ENCODE data around the gene NEURL4. TPM values are rescaled to one million over a fixed set of nuclear protein-coding genes. Genes with fewer than 3 reads are reported as not detected.

NEURL4 gene
- total RNA-seq, 8 experiments from 2014 or later = 11.4 to 44.6 (median 27.1) TPM

- Histone ChIP-seq H3K4me3 (no peak overlapping the region), H3K27ac (no peak overlapping the region), H3K4me1 (replicated peaks in 1 of 2) (peaks cover 0 to 8% of the 10 kb centered on the region in 2 donors)
- in situ Hi-C loops (cut with MboI; ENCODE audit: low pct_unique_long_range_greater_than_20kb in 2 of 9, low sequenced_read_pairs in 9 of 9, unreplicated experiment in 9 of 9) = loop anchor here in 1 of 9 experiments (25.0 kb wide), 1 partner anchor 246 kb away; the partner anchor contains the start of genes SLC16A11 and SLC16A13
- ATAC-seq (replicated peaks in 6 of 8) = no peak
- WGBS, 10 experiments = 87 to 93% (median 93%) methylated on average over 3 to 11 of the region's 18 CpGs; no CpG with 5 or more reads in 7 of the 10 experiments
Measured at GRCh38 chr17:7283471-7284216, 45.5 kb downstream of the NEURL4 start.

- peaks cover 0 to 8% of the 10 kb centered on the region in 2 donors for H3K4me1 ChIP-seq (replicated peaks in 1 of 2)
- 50 to 100% (median 80%) methylated on average over 1 to 4 of the region's 6 CpGs; no CpG with 5 or more reads in 1 of the 10 experiments for WGBS, 10 experiments
- no peak overlapping the region for H3K27ac ChIP-seq
- peak overlapping the region in 2 of 5 donors; percentile 38 to 44 for H3K4me3 ChIP-seq
- in situ Hi-C loops (cut with MboI; ENCODE audit: low pct_unique_long_range_greater_than_20kb in 2 of 9, low sequenced_read_pairs in 9 of 9, unreplicated experiment in 9 of 9) = loop anchor here in 1 of 9 experiments (25.0 kb wide), 1 partner anchor 246 kb away; the partner anchor contains the start of genes SLC16A11 and SLC16A13
- peak in 1 of 8 experiments; percentile 6 for ATAC-seq (replicated peaks in 6 of 8)
Measured at GRCh38 chr17:7282752-7283321, 46.3 kb downstream of the NEURL4 start.

GRCh38 chr17:7281953-7282751 is 47.0 kb downstream of the NEURL4 start:
- Histone ChIP-seq H3K4me1 (replicated peaks in 1 of 2) (peaks cover 0 to 8% of the 10 kb centered on the region in 2 donors), H3K27ac (no peak overlapping the region), H3K4me3 (peak overlapping the region; percentile 26 to 44 (median 38))
- in situ Hi-C loops (cut with MboI; ENCODE audit: low pct_unique_long_range_greater_than_20kb in 2 of 9, low sequenced_read_pairs in 9 of 9, unreplicated experiment in 9 of 9) = loop anchor here in 1 of 9 experiments (25.0 kb wide), 1 partner anchor 245 kb away; the partner anchor contains the start of genes SLC16A11 and SLC16A13
- 0 to 20% (median 4%) methylated on average over 1 to 4 of the region's 43 CpGs; no CpG with 5 or more reads in 7 of the 10 experiments for WGBS, 10 experiments
- ATAC-seq (replicated peaks in 6 of 8) = peak in 5 of 8 experiments; percentile 7 to 40 (median 33)

GRCh38 chr17:7281074-7281952 is 47.8 kb downstream of the NEURL4 start, which contains the start of gene SLC2A4:
TSS of gene SLC2A4 (plus strand) at chr17:7281718. CDS start at chr17:7281935, 217 bp downstream.
- in situ Hi-C loops (cut with MboI; ENCODE audit: low pct_unique_long_range_greater_than_20kb in 2 of 9, low sequenced_read_pairs in 9 of 9, unreplicated experiment in 9 of 9) = loop anchor here in 1 of 9 experiments (25.0 kb wide), 1 partner anchor 244 kb away; the partner anchor contains the start of genes SLC16A11 and SLC16A13
- H3K4me1 ChIP-seq (replicated peaks in 1 of 2) = peaks cover 0 to 8% of the 10 kb centered on the region in 2 donors
- H3K27ac ChIP-seq = no peak within 1 kb of the TSS
- H3K4me3 ChIP-seq = peak within 1 kb of the TSS; percentile 26 to 44 (median 38)
- peak; percentile 69 to 86 (median 82) for ATAC-seq (replicated peaks in 6 of 8)
- WGBS, 10 experiments = 0% methylated on average over 2 to 18 of the region's 71 CpGs; no CpG with 5 or more reads in 6 of the 10 experiments

- Histone ChIP-seq H3K27ac (no peak overlapping the region), H3K4me1 (replicated peaks in 1 of 2) (peaks cover 0 to 8% of the 10 kb centered on the region in 2 donors), H3K4me3 (peak overlapping the region in 4 of 5 donors; percentile 9 to 44 (median 38))
- ATAC-seq (replicated peaks in 6 of 8) = peak; percentile 60 to 80 (median 71)
- 0 to 3% (median 0%) methylated on average over 2 to 24 of the region's 29 CpGs; no CpG with 5 or more reads in 4 of the 10 experiments for WGBS, 10 experiments
- in situ Hi-C loops (cut with MboI; ENCODE audit: low pct_unique_long_range_greater_than_20kb in 2 of 9, low sequenced_read_pairs in 9 of 9, unreplicated experiment in 9 of 9) = loop anchor here in 1 of 9 experiments (25.0 kb wide), 1 partner anchor 243 kb away; the partner anchor contains the start of genes SLC16A11 and SLC16A13
Measured at GRCh38 chr17:7280519-7281073, 48.5 kb downstream of the NEURL4 start.

GRCh38 chr17:7279448-7279847 is 49.7 kb downstream of the NEURL4 start:
- Histone ChIP-seq H3K4me1 (replicated peaks in 1 of 2) (peaks cover 0 to 8% of the 10 kb centered on the region in 2 donors), H3K27ac (no peak overlapping the region), H3K4me3 (no peak overlapping the region)
- ATAC-seq (replicated peaks in 6 of 8) = no peak
- in situ Hi-C loops (cut with MboI; ENCODE audit: low pct_unique_long_range_greater_than_20kb in 2 of 9, low sequenced_read_pairs in 9 of 9, unreplicated experiment in 9 of 9) = loop anchor here in 1 of 9 experiments (25.0 kb wide), 1 partner anchor 242 kb away; the partner anchor contains the start of genes SLC16A11 and SLC16A13
- 15 to 91% (median 80%) methylated on average over 2 to 7 of the region's 8 CpGs for whole genome bisulfite sequencing, 10 experiments

GRCh38 chr17:7266784-7267183 is 62.4 kb downstream of the NEURL4 start:
- in situ Hi-C loops (cut with MboI; ENCODE audit: low pct_unique_long_range_greater_than_20kb in 2 of 9, low sequenced_read_pairs in 9 of 9, unreplicated experiment in 9 of 9) = no loop called here

More at GRCh38 chr17:7266784-7267183, 62.4 kb downstream of the NEURL4 start:
- ATAC-seq (replicated peaks in 6 of 8) = peak in 3 of 8 experiments; percentile 21 to 91 (median 85)
- Histone ChIP-seq H3K27ac (no peak overlapping the region), H3K4me3 (no peak overlapping the region), H3K4me1 (replicated peaks in 1 of 2) (peaks cover 0 to 9% of the 10 kb centered on the region in 2 donors)
- 0 to 100% (median 23%) methylated on average over 1 of the region's 1 CpG; no CpG with 5 or more reads in 2 of the 10 experiments for whole genome bisulfite sequencing, 10 experiments

Other genes starting within 250 kb of the NEURL4 start
- gene CLEC10A, start 249.1 kb downstream of the NEURL4 start, total RNA-seq = under 1 TPM in 3 of 8 experiments, not detected in 5; 0.09 to 0.38 (median 0.36) TPM
- gene ASGR2, start 214.5 kb downstream of the NEURL4 start, total RNA-seq = under 1 TPM in 3 of 8 experiments, not detected in 5; 0.11 to 0.51 (median 0.49) TPM
- gene ASGR1, start 150.0 kb downstream of the NEURL4 start, total RNA-seq = 10 to 100 TPM in 4 of 8 experiments, 1 to 10 TPM in 4; 1.4 to 26.7 (median 10.1) TPM
- gene DLG4, start 109.5 kb downstream of the NEURL4 start, total RNA-seq = 10 to 100 TPM in 7 of 8 experiments, 1 to 10 TPM in 1; 5.6 to 91.4 (median 42.6) TPM
- gene ACADVL, start 109.4 kb downstream of the NEURL4 start, total RNA-seq = 100 to 1,000 TPM in 7 of 8 experiments, 10 to 100 TPM in 1; 77.7 to 513 (median 215) TPM
- gene DVL2, start 94.8 kb downstream of the NEURL4 start, total RNA-seq = 10 to 100 TPM; 31.3 to 63.1 (median 40.6) TPM
- gene PHF23, start 89.9 kb downstream of the NEURL4 start, total RNA-seq = 10 to 100 TPM; 25.2 to 63.1 (median 49.4) TPM
- 100 to 1,000 TPM; 336 to 734 (median 573) TPM for gene GABARAP, start 86.9 kb downstream of the NEURL4 start, total RNA-seq
- 10 to 100 TPM; 36.5 to 94.1 (median 56.7) TPM for gene CTDNEP1, start 77.6 kb downstream of the NEURL4 start, total RNA-seq
- 10 to 100 TPM; 30.5 to 62.7 (median 51.5) TPM for gene ELP5, start 77.1 kb downstream of the NEURL4 start, total RNA-seq
- 1 to 10 TPM in 4 of 8 experiments, under 1 TPM in 4; 0.32 to 3.7 (median 0.99) TPM for gene CLDN7, start 66.9 kb downstream of the NEURL4 start, total RNA-seq
- 1 to 10 TPM in 1 of 8 experiments, under 1 TPM in 7; 0.20 to 1.4 (median 0.38) TPM for gene SLC2A4, start 47.6 kb downstream of the NEURL4 start, total RNA-seq
- 1 to 10 TPM in 3 of 8 experiments, under 1 TPM in 5; 0.09 to 2.4 (median 0.51) TPM for gene YBX2, start 34.7 kb downstream of the NEURL4 start, total RNA-seq
- 100 to 1,000 TPM; 104 to 785 (median 231) TPM for gene EIF5A, start 21.7 kb downstream of the NEURL4 start, total RNA-seq
- gene GPS2, start 14.0 kb downstream of the NEURL4 start, total RNA-seq = 10 to 100 TPM; 35.1 to 61.1 (median 52.0) TPM
- gene ACAP1, start 7.2 kb upstream of the NEURL4 start, total RNA-seq = 10 to 100 TPM in 6 of 8 experiments, 1 to 10 TPM in 2; 4.9 to 36.4 (median 11.4) TPM
- gene KCTD11, start 22.8 kb upstream of the NEURL4 start, total RNA-seq = 10 to 100 TPM in 1 of 8 experiments, 1 to 10 TPM in 7; 4.0 to 14.5 (median 6.1) TPM
- under 1 TPM in 6 of 8 experiments, not detected in 2; 0.11 to 0.57 (median 0.32) TPM for gene TMEM95, start 25.8 kb upstream of the NEURL4 start, total RNA-seq
- gene TNK1, start 51.8 kb upstream of the NEURL4 start, total RNA-seq = 1 to 10 TPM; 1.3 to 8.6 (median 2.4) TPM
- 10 to 100 TPM in 4 of 8 experiments, 1 to 10 TPM in 4; 3.8 to 24.8 (median 12.4) TPM for gene PLSCR3, start 65.2 kb upstream of the NEURL4 start, total RNA-seq
- 100 to 1,000 TPM in 7 of 8 experiments, 10 to 100 TPM in 1; 50.7 to 141 (median 111) TPM for gene TMEM256, start 74.8 kb upstream of the NEURL4 start, total RNA-seq
- gene NLGN2, start 78.5 kb upstream of the NEURL4 start, total RNA-seq = 10 to 100 TPM in 7 of 8 experiments, 1 to 10 TPM in 1; 3.7 to 27.8 (median 18.1) TPM
- gene SPEM1, start 91.0 kb upstream of the NEURL4 start, total RNA-seq = under 1 TPM in 1 of 8 experiments, not detected in 7; 1.00 TPM
- under 1 TPM in 3 of 8 experiments, not detected in 5; 0.24 to 0.43 (median 0.40) TPM for gene SPEM2, start 96.3 kb upstream of the NEURL4 start, total RNA-seq
- gene SPEM3, start 99.5 kb upstream of the NEURL4 start, total RNA-seq = 1 to 10 TPM in 1 of 8 experiments, under 1 TPM in 5, not detected in 2; 0.13 to 1.0 (median 0.32) TPM
- gene TMEM102, start 106.1 kb upstream of the NEURL4 start, total RNA-seq = 1 to 10 TPM in 6 of 8 experiments, under 1 TPM in 2; 0.33 to 5.4 (median 1.7) TPM
- gene FGF11, start 110.2 kb upstream of the NEURL4 start, total RNA-seq = 10 to 100 TPM in 4 of 8 experiments, 1 to 10 TPM in 2, under 1 TPM in 2; 0.61 to 17.4 (median 7.1) TPM
- gene CHRNB1, start 115.7 kb upstream of the NEURL4 start, total RNA-seq = 10 to 100 TPM in 1 of 8 experiments, 1 to 10 TPM in 7; 2.2 to 13.0 (median 8.0) TPM
- 10 to 100 TPM in 7 of 8 experiments, 1 to 10 TPM in 1; 9.8 to 36.2 (median 13.4) TPM for gene ZBTB4, start 150.3 kb upstream of the NEURL4 start, total RNA-seq
- 1 to 10 TPM in 4 of 8 experiments, under 1 TPM in 4; 0.49 to 1.9 (median 0.86) TPM for gene SLC35G6, start 152.1 kb upstream of the NEURL4 start, total RNA-seq
- 100 to 1,000 TPM in 2 of 8 experiments, 10 to 100 TPM in 6; 26.0 to 137 (median 43.8) TPM for gene POLR2A, start 155.0 kb upstream of the NEURL4 start, total RNA-seq
- 1 to 10 TPM in 3 of 8 experiments, under 1 TPM in 4, not detected in 1; 0.22 to 2.9 (median 0.93) TPM for gene TNFSF12, start 219.7 kb upstream of the NEURL4 start, total RNA-seq
- 1 to 10 TPM; 1.2 to 8.1 (median 2.0) TPM for gene TNFSF13, start 229.4 kb upstream of the NEURL4 start, total RNA-seq
- 10 to 100 TPM; 37.9 to 75.0 (median 50.2) TPM for gene SENP3, start 232.6 kb upstream of the NEURL4 start, total RNA-seq

All from motor neuron (in vitro differentiated cells).